AG20443 (cell line): ENCODE data around the gene CENPK.
"Not testable (repeated sequence)": the region's sequence is repeated elsewhere in the genome, so short reads cannot be mapped to it uniquely, and the experiment has no call there.

ENCODE experiments used
- DNase-seq: peaks from one replicate; pipeline ENCODE4 v3.0.0; 2012; ENCODE audit warnings: low spot score, mixed read lengths

The CENPK gene

GRCh38 chr5:65508978-65509377 is 54.0 kb downstream of the CENPK start:
- DNase-seq: no peak

GRCh38 chr5:65506961-65507360 is 56.0 kb downstream of the CENPK start:
- peak; percentile 75 for DNase-seq

- no peak for DNase-seq
Measured at GRCh38 chr5:65489119-65489518, 73.8 kb downstream of the CENPK start.

GRCh38 chr5:65488038-65488687 is 74.8 kb downstream of the CENPK start:
- DNase-seq: not testable (repeated sequence)

GRCh38 chr5:65486803-65487202 is 76.2 kb downstream of the CENPK start:
- not testable (repeated sequence) for DNase-seq

- DNase-seq: no peak
Measured at GRCh38 chr5:65485405-65485804, 77.6 kb downstream of the CENPK start.

- DNase-seq: peak; percentile 39
Measured at GRCh38 chr5:65483546-65484346, 79.2 kb downstream of the CENPK start.

GRCh38 chr5:65482736-65483545 is 80.0 kb downstream of the CENPK start:
- DNase-seq: peak; percentile 21

- DNase-seq: peak; percentile 17
Measured at GRCh38 chr5:65482296-65482735, 80.7 kb downstream of the CENPK start.

- DNase-seq: peak; percentile 92
Measured at GRCh38 chr5:65481635-65482295, 81.2 kb downstream of the CENPK start, which contains the start of gene ADAMTS6. TSS of gene ADAMTS6 (minus strand) at chr5:65481920. CDS start at chr5:65473673, 8,247 bp downstream.

GRCh38 chr5:65481171-65481581 is 81.8 kb downstream of the CENPK start:
- DNase-seq: no peak

- DNase-seq: peak; percentile 53
Measured at GRCh38 chr5:65480306-65480865, 82.6 kb downstream of the CENPK start.

- DNase-seq: no peak
Measured at GRCh38 chr5:65479527-65479926, 83.4 kb downstream of the CENPK start.

- no peak for DNase-seq
Measured at GRCh38 chr5:65478336-65478735, 84.6 kb downstream of the CENPK start.

GRCh38 chr5:65475895-65476294 is 87.1 kb downstream of the CENPK start:
- DNase-seq: no peak

GRCh38 chr5:65475336-65475735 is 87.6 kb downstream of the CENPK start:
- DNase-seq: no peak

GRCh38 chr5:65474130-65474711 is 88.7 kb downstream of the CENPK start:
- DNase-seq: no peak

- no peak for DNase-seq
Measured at GRCh38 chr5:65468633-65469032, 94.3 kb downstream of the CENPK start.
